ENCODE data around the gene TAS2R1. TPM values are rescaled to one million over a fixed set of nuclear protein-coding genes. Genes with fewer than 3 reads are reported as not detected.

Gene TAS2R1
- total RNA-seq, 1 donor from 2014 or later, result not detected

DNA sequence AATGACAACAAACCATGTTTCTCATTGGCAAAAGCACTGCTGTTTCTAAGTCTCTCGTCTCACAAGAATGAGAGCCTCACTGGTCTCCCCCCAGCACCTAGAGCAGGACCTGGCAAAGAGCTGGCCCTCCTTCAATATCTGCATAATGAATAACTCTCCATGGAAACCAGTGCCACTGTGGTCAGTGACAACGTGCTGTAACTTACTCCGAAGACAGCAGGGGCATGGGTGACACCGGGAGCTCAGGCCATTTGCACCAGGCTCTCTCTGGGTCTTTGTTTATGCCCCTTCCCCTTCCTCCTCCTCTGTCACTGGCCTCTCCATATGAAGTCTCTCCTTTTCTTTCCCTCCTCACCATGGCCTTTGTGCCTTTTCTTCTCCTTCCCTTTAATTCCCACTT lies 33.3 kb downstream of the TAS2R1 start:
- intact Hi-C loops (cut with micrococcal nuclease), result no loop called here
- H3K4me1 Mint-ChIP-seq (ENCODE audit: low read depth), result no peaks in the 10 kb centered on the region
- no peaks in the 10 kb centered on the region for H3K27me3 Mint-ChIP-seq (ENCODE audit: low read depth)
- H3K27ac Mint-ChIP-seq, result no peak overlapping the region
- no peaks in the 10 kb centered on the region for H3K36me3 Mint-ChIP-seq (ENCODE audit: low read depth)
- no peaks in the 10 kb centered on the region for H3K9me3 Mint-ChIP-seq
- H3K4me3 Mint-ChIP-seq (ENCODE audit: low read depth), result no peak overlapping the region
- DNase-seq (ENCODE audit: low spot score), result no peak

DNA sequence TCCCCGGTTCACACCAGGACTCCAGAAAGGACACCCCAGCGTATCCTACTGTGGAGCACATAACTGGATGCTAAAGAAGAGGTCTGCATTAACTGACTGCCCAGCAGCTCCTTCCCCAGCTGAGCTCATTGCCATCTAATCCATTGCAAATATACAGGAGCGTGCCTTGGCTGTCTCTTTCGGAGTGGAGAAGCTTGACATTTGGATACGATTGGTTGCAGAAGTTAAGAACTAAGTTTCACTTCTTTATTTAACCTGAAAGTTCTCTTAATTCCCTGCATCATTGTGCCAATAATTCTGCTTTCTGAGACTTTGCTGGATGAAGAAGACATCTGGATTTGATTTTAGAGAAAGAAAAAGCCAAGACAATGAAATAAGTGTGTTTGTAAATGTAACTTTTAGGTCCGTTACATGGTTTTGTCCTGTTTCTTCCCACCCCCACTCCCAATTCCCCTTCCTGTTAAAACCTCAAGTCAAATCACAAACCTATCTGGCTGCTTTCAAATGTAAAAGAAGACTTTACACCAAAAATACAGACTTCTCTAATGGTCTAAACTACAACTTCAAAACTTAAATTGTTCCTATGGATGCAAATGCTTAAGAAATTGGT lies 33.9 kb downstream of the TAS2R1 start:
- intact Hi-C loops (cut with micrococcal nuclease), result no loop called here
- Mint-ChIP-seq H3K9me3 (peaks cover under 1% of the 10 kb centered on the region), H3K36me3 (ENCODE audit: low read depth) (no peaks in the 10 kb centered on the region), H3K27me3 (ENCODE audit: low read depth) (no peaks in the 10 kb centered on the region), H3K4me1 (ENCODE audit: low read depth) (no peaks in the 10 kb centered on the region), H3K27ac (no peak overlapping the region), H3K4me3 (ENCODE audit: low read depth) (no peak overlapping the region)
- no peak for DNase-seq (ENCODE audit: low spot score)

DNA sequence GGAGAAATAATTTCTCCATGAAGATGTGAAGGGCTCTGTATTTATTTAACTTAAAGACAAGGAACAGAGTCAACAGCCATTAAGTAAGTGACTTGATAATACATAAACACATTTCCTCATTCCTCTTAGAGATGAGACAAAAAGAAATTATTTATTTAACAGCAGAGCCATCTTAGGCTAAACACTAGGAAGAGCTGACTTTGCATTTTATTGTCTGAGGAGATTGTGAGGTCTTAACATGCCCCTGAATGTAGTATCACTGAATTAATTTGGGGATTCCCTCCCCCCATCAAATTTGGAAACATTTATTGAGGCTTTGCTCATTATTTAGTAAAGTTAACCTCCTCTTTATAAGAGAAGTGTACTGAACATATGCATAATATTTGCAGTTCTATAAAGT lies 35.2 kb downstream of the TAS2R1 start:
- Mint-ChIP-seq H3K27ac (no peak overlapping the region), H3K27me3 (ENCODE audit: low read depth) (no peaks in the 10 kb centered on the region), H3K4me3 (ENCODE audit: low read depth) (no peak overlapping the region), H3K36me3 (ENCODE audit: low read depth) (no peaks in the 10 kb centered on the region), H3K9me3 (peaks cover 5% of the 10 kb centered on the region), H3K4me1 (ENCODE audit: low read depth) (no peaks in the 10 kb centered on the region)
- intact Hi-C loops (cut with micrococcal nuclease), result no loop called here
- no peak for DNase-seq (ENCODE audit: low spot score)

DNA sequence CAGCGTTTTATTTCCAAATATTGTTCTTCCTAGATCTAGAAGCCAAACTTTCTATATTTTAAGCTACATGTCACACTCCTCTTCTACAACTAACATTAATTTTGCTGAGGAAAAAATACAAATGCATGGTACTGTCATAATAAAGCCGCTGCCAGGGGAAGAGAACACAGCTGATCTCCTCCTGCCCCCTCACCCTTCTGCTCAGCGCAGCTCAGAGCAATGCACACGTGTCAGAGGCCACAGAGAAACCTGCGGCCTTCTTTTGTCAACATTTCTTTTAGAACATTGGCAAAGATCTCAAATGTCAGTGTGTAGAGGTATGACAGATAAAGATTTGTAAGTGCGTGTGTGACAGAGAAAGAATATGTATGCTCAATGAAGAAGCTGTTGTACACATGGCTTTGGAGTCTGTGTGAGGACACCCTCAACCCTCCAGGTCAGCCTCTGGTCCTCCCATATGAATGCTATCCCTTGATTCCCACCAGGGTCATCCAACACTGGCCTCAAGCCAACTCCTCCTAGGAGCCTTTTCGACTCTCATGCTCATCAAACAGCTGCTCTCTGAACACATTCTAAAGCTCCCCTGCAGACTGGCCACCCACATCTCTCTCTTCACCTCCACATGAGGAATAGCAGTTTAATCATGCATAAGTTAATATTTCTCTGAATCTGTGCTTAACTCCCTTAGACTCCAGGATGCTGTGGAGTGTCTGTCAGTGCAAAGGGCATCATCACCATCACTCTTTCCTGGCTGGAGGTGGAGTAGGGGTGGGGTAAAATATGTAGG lies 40.9 kb downstream of the TAS2R1 start:
- H3K4me3 Mint-ChIP-seq (ENCODE audit: low read depth), result no peak overlapping the region
- DNase-seq (ENCODE audit: low spot score), result no peak
- H3K27ac Mint-ChIP-seq, result no peak overlapping the region
- H3K9me3 Mint-ChIP-seq, result peaks cover 15% of the 10 kb centered on the region
- no peaks in the 10 kb centered on the region for H3K4me1 Mint-ChIP-seq (ENCODE audit: low read depth)
- intact Hi-C loops (cut with micrococcal nuclease), result no loop called here
- no peaks in the 10 kb centered on the region for H3K27me3 Mint-ChIP-seq (ENCODE audit: low read depth)
- no peaks in the 10 kb centered on the region for H3K36me3 Mint-ChIP-seq (ENCODE audit: low read depth)

DNA sequence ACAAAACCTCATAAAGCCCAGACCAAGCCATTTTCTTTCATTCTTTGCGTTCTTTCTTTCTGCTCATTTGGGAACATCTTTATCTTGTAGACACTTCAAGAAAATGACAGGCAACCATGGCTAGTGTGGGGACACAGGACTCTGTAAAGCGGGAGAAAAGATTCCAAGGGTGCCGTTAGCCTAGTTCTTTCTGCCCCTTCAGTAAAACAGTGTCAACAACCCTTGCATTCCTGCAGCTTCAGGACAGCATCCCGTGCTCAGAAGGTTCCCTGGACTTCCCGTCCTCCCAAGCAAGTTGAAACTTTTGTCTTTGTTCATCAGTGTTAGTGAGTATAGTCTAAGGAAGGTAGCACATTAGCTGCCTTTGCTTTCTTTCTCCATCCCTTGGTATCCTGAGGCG lies 41.9 kb downstream of the TAS2R1 start:
- H3K4me1 Mint-ChIP-seq (ENCODE audit: low read depth), result no peaks in the 10 kb centered on the region
- intact Hi-C loops (cut with micrococcal nuclease), result no loop called here
- peaks cover 15% of the 10 kb centered on the region for H3K9me3 Mint-ChIP-seq
- H3K27me3 Mint-ChIP-seq (ENCODE audit: low read depth), result no peaks in the 10 kb centered on the region
- H3K27ac Mint-ChIP-seq, result no peak overlapping the region
- H3K36me3 Mint-ChIP-seq (ENCODE audit: low read depth), result no peaks in the 10 kb centered on the region
- DNase-seq (ENCODE audit: low spot score), result no peak
- H3K4me3 Mint-ChIP-seq (ENCODE audit: low read depth), result no peak overlapping the region

DNA sequence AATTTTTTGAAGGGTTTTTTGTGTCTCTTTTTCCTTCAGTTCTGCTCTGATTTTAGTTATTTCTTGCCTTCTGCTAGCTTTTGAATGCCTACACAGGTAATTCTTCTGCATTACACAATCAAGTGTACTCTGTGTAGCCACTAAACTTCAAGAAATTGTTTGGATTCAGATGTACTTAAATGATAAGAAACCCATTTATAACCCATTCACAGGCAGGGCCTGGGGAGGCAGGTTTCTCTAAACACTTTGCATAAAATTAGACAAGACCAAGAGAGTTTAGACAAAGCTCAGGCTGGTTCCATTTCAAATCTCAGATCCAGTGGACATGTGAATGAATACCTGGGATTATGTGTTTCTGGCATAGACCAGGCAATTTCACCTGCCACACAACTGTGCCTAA lies 43.0 kb downstream of the TAS2R1 start:
- DNase-seq (ENCODE audit: low spot score), result no peak
- Mint-ChIP-seq H3K36me3 (ENCODE audit: low read depth) (no peaks in the 10 kb centered on the region), H3K27ac (no peak overlapping the region), H3K9me3 (peaks cover 15% of the 10 kb centered on the region), H3K4me1 (ENCODE audit: low read depth) (no peaks in the 10 kb centered on the region), H3K27me3 (ENCODE audit: low read depth) (no peaks in the 10 kb centered on the region), H3K4me3 (ENCODE audit: low read depth) (no peak overlapping the region)
- intact Hi-C loops (cut with micrococcal nuclease), result no loop called here

DNA sequence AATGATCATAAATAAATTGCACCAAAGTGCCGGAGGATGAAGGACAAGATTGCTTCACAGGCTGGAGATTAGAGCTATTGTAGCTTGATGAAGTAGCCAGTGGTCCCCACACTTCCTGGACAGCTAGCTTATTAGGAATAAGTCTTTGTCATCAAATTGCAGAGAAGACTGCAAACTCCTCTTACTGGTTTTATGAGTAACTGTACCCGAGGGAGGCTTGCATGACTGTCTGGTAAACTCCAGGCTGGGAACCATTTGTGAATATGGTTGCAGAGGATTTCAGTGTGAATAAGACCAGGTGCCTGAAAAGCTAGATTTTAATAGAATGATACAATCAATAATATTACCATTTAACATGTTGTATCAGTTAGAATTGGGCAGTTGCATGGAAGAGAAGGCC lies 47.7 kb downstream of the TAS2R1 start:
- DNase-seq (ENCODE audit: low spot score), result no peak
- H3K27ac Mint-ChIP-seq, result no peak overlapping the region
- H3K4me3 Mint-ChIP-seq (ENCODE audit: low read depth), result no peak overlapping the region
- no peaks in the 10 kb centered on the region for H3K27me3 Mint-ChIP-seq (ENCODE audit: low read depth)
- H3K4me1 Mint-ChIP-seq (ENCODE audit: low read depth), result no peaks in the 10 kb centered on the region
- intact Hi-C loops (cut with micrococcal nuclease), result no loop called here
- no peaks in the 10 kb centered on the region for H3K36me3 Mint-ChIP-seq (ENCODE audit: low read depth)
- H3K9me3 Mint-ChIP-seq, result peaks cover under 1% of the 10 kb centered on the region

Other genes starting within 250 kb of the TAS2R1 start
- gene SEMA5A, start 84.3 kb downstream of the TAS2R1 start, total RNA-seq, result 0.27 and 0.62 TPM in 2 replicates